ENCODE results near the gene MRM2. TPM values are rescaled to one million over a fixed set of nuclear protein-coding genes. Genes with fewer than 3 reads are reported as not detected.
A peak's percentile ranks its signal among the peaks of the same experiment; 100 is the strongest.

MRM2 gene
- total RNA-seq, result 10 to 100 TPM in 2 of 4 donors, 1 to 10 TPM in 2; 2.1 to 29.4 (median 12.8) TPM

DNA sequence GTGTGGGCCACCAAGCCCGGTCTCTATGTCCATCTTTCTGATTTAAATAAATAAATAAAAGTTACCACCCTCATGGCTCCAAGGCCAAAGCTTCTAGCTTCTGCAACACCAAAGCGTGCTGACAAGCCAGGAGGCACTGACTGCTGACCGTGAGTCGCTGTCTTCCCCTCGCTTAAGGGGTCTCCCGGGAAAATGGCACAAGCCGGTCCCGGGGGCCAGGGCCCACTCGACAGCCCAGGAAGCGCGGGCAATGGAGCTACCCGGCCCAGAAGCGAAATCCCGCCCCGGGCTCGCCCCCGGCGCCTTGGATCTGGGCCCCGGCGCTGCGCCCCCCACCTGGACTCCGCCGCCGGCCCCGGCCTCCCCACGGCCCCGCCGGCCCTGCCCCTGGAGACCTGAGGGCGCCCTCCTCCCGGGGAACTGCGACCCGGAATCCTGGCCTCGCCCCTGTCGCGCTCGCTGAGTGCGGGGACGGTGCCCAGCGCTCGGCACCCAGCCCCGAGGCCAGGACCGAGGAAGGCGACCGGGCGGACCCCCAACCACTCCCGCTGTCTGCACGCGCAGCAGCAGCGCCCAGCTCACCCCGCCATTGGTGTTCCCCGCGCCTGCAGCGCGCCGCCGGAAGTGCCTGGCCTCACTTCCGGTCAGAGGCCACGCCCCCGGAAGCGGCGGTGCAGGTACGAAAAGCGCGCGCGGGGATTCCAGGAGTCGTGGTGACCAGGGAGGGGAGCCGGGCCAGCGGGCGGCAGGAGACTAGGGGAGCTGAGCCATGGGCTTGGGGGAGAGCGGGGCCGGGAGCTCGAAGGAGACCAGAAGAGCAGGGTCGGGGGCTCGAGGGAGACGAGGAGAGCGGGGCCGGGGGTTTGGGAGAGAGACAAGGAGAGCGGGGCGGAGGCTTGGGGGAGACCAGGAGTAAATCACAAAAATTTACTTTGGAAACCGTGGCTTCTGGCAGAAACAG is at the start of gene MRM2, which contains the start of gene NUDT1:
TSS of gene MRM2 (minus strand) at position 626 of the 961 bp plus-strand sequence. CDS start at position 590, 36 bp downstream.
TSS of gene NUDT1 (plus strand) at position 647 of the 961 bp plus-strand sequence. CDS start 2,349 bp downstream, outside the sequence.
- H3K4me1 ChIP-seq, result peaks cover 0 to 4% of the 10 kb centered on the region in 2 donors
- peak within 1 kb of the TSS; percentile 24 to 41 for H3K27ac ChIP-seq
- TF ChIP-seq POLR2A (IDR thresholded peaks at IDR 0.05), result peak; percentile 32 to 43
- TF ChIP-seq, protein P1, sequence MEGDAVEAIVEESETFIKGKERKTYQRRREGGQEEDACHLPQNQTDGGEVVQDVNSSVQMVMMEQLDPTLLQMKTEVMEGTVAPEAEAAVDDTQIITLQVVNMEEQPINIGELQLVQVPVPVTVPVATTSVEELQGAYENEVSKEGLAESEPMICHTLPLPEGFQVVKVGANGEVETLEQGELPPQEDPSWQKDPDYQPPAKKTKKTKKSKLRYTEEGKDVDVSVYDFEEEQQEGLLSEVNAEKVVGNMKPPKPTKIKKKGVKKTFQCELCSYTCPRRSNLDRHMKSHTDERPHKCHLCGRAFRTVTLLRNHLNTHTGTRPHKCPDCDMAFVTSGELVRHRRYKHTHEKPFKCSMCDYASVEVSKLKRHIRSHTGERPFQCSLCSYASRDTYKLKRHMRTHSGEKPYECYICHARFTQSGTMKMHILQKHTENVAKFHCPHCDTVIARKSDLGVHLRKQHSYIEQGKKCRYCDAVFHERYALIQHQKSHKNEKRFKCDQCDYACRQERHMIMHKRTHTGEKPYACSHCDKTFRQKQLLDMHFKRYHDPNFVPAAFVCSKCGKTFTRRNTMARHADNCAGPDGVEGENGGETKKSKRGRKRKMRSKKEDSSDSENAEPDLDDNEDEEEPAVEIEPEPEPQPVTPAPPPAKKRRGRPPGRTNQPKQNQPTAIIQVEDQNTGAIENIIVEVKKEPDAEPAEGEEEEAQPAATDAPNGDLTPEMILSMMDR (IDR thresholded peaks at IDR 0.05), result no peak
- no peaks in the 10 kb centered on the region for H3K9me3 ChIP-seq
- peak within 1 kb of the TSS; percentile 74 to 89 for H3K4me3 ChIP-seq
- intact Hi-C loops (cut with DNase I; ENCODE audit: low total_unique reads), result loop anchor here (10.0 kb wide), 1 partner anchor 113 kb away; the partner anchor contains the start of gene EIF3B
- peak; percentile 74 to 83 for DNase-seq
- no peaks in the 10 kb centered on the region for H3K36me3 ChIP-seq
- H3K27me3 ChIP-seq, result no peaks in the 10 kb centered on the region

DNA sequence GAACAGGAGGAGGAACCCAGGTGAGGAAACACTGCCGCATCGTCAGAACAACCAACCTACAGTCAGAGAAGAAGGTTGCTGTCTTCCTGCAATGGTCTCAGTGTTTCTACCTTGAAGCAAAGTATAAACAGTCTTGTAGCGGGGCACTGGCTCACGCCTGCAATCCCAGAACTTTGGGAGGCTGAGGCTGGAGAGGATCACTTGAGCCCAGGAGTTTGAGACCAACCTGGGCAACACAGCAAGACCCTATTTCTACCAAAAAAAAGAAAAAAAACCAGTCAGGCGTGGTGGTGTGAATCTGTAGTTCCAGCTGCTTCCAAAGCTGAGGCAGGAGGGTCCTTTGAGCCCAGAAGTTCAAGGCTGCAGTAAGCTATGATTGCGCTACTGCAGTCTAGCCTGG is 48.9 kb upstream of the MRM2 start:
- TF ChIP-seq POLR2A (IDR thresholded peaks at IDR 0.05), result no peak
- TF ChIP-seq, protein P1 (IDR thresholded peaks at IDR 0.05), result no peak
- intact Hi-C loops (cut with DNase I; ENCODE audit: low total_unique reads), result no loop called here
- no peak overlapping the region for H3K27ac ChIP-seq
- no peak for DNase-seq
- no peaks in the 10 kb centered on the region for H3K27me3 ChIP-seq
- no peaks in the 10 kb centered on the region for H3K4me1 ChIP-seq
- H3K36me3 ChIP-seq, result no peaks in the 10 kb centered on the region
- no peak overlapping the region for H3K4me3 ChIP-seq
- no peaks in the 10 kb centered on the region for H3K9me3 ChIP-seq

DNA sequence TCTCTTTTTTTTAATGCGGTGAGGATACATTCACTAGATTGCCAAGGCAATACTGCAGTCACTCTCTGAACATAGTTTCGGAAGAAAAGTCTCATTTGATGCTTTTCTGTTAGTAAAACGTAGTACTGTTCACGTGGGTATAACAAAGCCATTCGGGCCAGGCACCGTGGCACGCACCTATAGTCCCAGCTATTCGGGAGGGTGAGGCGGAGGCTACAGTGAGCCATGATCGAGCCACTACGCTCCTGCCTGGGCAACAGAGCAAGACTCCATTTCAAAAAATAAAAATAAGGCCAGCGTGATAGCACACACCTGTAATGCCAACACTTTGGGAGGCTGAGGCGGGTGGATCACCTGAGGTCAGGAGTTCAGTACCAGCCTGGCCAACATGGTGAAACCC is 47.6 kb upstream of the MRM2 start:
- intact Hi-C loops (cut with DNase I; ENCODE audit: low total_unique reads), result no loop called here

DNA sequence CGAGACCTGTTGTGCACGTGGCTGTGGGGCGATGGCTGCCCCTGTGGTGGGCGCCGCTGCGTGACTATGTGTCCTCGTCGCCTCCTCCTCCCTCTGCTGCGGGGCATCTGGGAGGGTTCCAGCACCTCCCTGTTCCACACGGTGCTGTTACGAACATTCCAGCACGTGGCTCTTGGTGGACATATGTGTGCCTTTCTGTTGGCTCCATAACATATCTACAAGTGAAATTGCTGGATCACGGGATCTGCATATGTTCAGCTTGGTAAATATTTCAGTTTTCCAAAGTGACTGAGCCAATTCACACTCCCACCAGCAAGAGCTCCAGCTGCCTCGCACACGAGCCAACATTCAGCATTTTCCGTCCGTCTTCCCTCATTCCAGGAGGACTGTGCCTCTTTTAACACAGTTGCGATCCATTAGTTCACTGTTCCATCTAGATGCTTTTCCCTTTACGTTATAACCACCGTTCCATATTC is 47.1 kb upstream of the MRM2 start:
- DNase-seq, result no peak
- Histone ChIP-seq H3K36me3 (no peaks in the 10 kb centered on the region), H3K4me3 (no peak overlapping the region), H3K27me3 (no peaks in the 10 kb centered on the region), H3K9me3 (no peaks in the 10 kb centered on the region), H3K27ac (peak overlapping the region in 1 of 2 donors; percentile 10), H3K4me1 (no peaks in the 10 kb centered on the region)
- TF ChIP-seq, protein P1 (IDR thresholded peaks at IDR 0.05), result no peak
- TF ChIP-seq POLR2A (IDR thresholded peaks at IDR 0.05), result no peak
- intact Hi-C loops (cut with DNase I; ENCODE audit: low total_unique reads), result no loop called here

More for the DNA sequence above, 47.6 kb upstream of the MRM2 start:
- H3K27me3 ChIP-seq, result no peaks in the 10 kb centered on the region
- TF ChIP-seq, protein P1 (IDR thresholded peaks at IDR 0.05), result no peak
- TF ChIP-seq POLR2A (IDR thresholded peaks at IDR 0.05), result no peak
- no peaks in the 10 kb centered on the region for H3K4me1 ChIP-seq
- no peak for DNase-seq
- H3K36me3 ChIP-seq, result no peaks in the 10 kb centered on the region
- no peak overlapping the region for H3K4me3 ChIP-seq
- peak overlapping the region in 1 of 2 donors; percentile 10 for H3K27ac ChIP-seq
- no peaks in the 10 kb centered on the region for H3K9me3 ChIP-seq

DNA sequence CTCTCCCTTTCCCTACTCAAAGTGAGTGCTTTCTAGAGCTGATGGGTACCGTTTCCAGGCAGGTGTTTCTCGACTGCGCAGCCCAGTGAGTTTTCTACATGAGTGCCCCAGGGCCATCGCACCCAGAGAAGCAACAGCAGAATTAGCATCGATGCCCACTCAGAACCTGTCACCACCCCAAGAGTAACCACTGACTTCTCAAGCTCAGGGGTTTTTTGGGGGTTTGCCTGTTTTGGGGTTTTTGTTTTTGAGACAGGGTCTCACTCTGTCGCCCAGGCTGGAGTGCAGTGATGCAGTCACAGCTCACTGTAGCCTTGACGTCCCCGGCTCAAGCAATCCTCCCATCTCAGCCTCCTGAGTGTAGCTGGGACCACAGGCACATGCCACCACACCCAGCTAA is 46.5 kb upstream of the MRM2 start:
- H3K4me1 ChIP-seq, result no peaks in the 10 kb centered on the region
- no peaks in the 10 kb centered on the region for H3K9me3 ChIP-seq
- H3K27ac ChIP-seq, result no peak overlapping the region
- intact Hi-C loops (cut with DNase I; ENCODE audit: low total_unique reads), result no loop called here
- no peak for TF ChIP-seq POLR2A (IDR thresholded peaks at IDR 0.05)
- TF ChIP-seq, protein P1 (IDR thresholded peaks at IDR 0.05), result no peak
- no peak overlapping the region for H3K4me3 ChIP-seq
- H3K36me3 ChIP-seq, result no peaks in the 10 kb centered on the region
- H3K27me3 ChIP-seq, result no peaks in the 10 kb centered on the region
- DNase-seq, result no peak

All from uterus (tissue), 4 donors.